BE2C (cell line): ENCODE results near the gene RNASEH2A.
A peak's percentile ranks its signal among the peaks of the same experiment; 100 is the strongest.

Source experiments
- DNase-seq: peaks from one replicate; pipeline ENCODE4 v3.0.0-alpha.2; 2020
- H3K27me3 ChIP-seq: fragments of 250-450 bp; sonication (Bioruptor Pico); 2 replicates; pipeline ENCODE4 v1.5.1; 2020; ENCODE audit warnings: mild to moderate bottlenecking
- H3K36me3 ChIP-seq: fragments of 250-450 bp; sonication (Bioruptor Pico); 2 replicates; pipeline ENCODE4 v1.5.1; 2020; ENCODE audit warnings: mild to moderate bottlenecking
- H3K4me1 ChIP-seq: fragments of 250-450 bp; sonication (Bioruptor Pico); 2 replicates; pipeline ENCODE4 v1.5.1; 2020
- H3K4me3 ChIP-seq: 2 replicates; pipeline ENCODE4 v1.5.1; 2011; ENCODE audit warnings: low read depth, low read length
- H3K9me3 ChIP-seq: fragments of 250-450 bp; sonication (Bioruptor Pico); 2 replicates; pipeline ENCODE4 v1.5.1; 2020
- TF ChIP-seq, protein P1 (sequence below): IDR thresholded peaks from 2 replicates; pipeline ENCODE4 v1.5.1; 2012; ENCODE audit warnings: mild to moderate bottlenecking, low read depth, low read length

The RNASEH2A gene

DNA sequence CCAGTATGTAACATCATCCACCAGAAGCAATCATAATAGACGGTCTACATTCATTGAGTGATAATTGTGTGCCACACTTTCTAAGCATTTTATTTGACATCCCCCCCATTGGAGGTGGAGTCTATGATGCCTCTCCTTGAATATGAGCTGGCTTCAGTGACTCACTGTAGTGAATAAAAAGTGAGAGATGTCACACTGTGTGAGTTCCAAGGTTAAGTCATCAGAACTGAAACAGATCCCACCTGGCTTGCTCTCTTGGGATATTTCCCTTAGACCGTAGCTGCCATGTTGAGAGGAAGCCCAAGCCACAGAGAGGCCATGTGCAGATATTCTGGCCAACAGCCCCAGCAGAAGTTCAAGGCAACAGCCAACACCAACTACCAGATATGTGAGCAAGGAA is 15.4 kb downstream of the RNASEH2A start:
- Histone ChIP-seq H3K27me3 (no peaks in the 10 kb centered on the region), H3K4me3 (no peak overlapping the region), H3K4me1 (no peaks in the 10 kb centered on the region), H3K9me3 (no peaks in the 10 kb centered on the region), H3K36me3 (no peaks in the 10 kb centered on the region)
- TF ChIP-seq, protein P1, sequence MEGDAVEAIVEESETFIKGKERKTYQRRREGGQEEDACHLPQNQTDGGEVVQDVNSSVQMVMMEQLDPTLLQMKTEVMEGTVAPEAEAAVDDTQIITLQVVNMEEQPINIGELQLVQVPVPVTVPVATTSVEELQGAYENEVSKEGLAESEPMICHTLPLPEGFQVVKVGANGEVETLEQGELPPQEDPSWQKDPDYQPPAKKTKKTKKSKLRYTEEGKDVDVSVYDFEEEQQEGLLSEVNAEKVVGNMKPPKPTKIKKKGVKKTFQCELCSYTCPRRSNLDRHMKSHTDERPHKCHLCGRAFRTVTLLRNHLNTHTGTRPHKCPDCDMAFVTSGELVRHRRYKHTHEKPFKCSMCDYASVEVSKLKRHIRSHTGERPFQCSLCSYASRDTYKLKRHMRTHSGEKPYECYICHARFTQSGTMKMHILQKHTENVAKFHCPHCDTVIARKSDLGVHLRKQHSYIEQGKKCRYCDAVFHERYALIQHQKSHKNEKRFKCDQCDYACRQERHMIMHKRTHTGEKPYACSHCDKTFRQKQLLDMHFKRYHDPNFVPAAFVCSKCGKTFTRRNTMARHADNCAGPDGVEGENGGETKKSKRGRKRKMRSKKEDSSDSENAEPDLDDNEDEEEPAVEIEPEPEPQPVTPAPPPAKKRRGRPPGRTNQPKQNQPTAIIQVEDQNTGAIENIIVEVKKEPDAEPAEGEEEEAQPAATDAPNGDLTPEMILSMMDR: no peak
- DNase-seq: no peak

DNA sequence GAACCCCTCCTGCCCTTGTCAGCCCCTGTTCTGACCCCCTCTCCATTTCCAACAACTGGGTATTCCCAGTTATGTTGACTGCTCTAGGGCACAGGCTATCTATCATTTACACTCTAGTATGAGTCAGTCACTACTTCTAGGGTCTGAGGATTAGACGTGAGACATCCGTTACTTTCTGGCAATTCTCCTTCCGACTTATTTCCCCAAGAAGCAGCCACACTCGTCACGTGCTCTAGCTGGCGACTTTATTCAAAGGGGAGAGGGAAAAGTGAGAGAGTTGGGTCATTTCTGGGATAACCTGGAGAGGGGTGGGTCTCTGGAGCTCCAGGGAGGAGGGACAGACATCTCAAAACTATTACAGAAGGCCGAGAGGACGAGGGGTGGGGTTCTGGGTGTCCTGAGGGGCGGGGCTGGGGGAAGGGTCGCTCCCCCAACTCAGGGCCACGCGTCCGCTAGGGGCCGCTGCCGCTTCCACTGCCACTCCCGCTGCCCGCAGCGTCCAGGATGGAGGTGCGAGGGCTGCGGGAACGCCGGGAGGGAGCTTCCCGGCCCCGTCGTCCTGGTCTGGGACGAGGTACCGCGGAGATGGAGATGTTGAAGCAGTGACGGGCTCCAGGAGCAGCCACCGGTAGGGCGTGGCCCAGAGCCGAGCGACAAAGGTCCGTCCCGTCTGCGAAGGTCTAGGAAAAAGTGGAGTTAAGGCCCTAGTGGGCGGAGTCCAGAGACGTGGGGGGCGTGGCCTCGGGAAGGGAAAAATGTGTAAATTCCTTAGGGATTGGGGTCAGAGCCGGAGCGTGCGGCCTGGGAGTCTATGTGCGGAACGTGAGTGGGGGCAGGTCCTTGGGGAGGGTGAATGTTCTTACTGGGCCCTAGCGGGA is 19.1 kb downstream of the RNASEH2A start:
- H3K9me3 ChIP-seq: no peaks in the 10 kb centered on the region
- peaks cover 5% of the 10 kb centered on the region for H3K4me1 ChIP-seq
- H3K27me3 ChIP-seq: no peaks in the 10 kb centered on the region
- H3K4me3 ChIP-seq: peak overlapping the region; percentile 48
- peak; percentile 85 for DNase-seq
- no peaks in the 10 kb centered on the region for H3K36me3 ChIP-seq
- TF ChIP-seq, protein P1: peak; percentile 64

DNA sequence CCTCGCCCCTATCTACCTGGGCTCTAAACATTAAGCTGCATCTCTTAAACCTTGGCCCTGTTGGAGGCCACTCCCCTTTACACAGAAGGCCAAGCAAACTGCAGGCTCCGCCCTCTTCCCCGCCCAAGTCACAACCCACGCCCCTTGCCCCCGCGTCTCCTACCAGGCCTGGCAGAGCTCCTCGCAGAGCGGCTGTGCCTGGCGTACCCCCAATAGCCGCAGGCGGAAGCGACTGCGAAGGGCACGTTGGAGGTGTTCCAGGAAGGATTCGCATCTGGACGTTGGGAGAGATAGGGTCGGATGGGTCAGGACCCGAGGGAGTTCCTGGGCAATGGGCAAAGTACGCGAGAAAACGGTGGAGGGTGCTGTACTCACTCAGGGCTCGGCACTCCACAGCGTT is 22.1 kb downstream of the RNASEH2A start:
- no peaks in the 10 kb centered on the region for H3K27me3 ChIP-seq
- peak; percentile 95 for DNase-seq

DNA sequence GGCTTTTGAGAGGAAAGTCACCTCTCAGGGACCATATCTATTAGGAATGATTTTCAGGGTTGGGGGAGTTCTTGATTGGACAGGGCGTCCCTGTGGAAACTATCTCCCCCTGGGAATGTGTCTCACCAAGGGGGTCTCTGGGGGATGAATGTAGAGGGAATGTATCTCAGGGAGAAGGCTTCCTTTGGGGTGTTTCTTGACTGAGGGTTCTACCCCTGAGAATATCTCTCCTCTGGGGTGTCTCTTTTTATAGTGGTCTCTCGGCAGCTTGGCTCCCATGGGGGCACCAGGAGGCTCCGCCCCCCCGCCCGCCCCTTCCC is 27.0 kb downstream of the RNASEH2A start:
- H3K27me3 ChIP-seq: no peaks in the 10 kb centered on the region
- H3K36me3 ChIP-seq: no peaks in the 10 kb centered on the region
- H3K4me1 ChIP-seq: peaks cover 11% of the 10 kb centered on the region
- TF ChIP-seq, protein P1: no peak
- no peaks in the 10 kb centered on the region for H3K9me3 ChIP-seq
- peak overlapping the region; percentile 49 for H3K4me3 ChIP-seq
- DNase-seq: no peak

More for the DNA sequence above, 22.1 kb downstream of the RNASEH2A start:
- Histone ChIP-seq H3K4me3 (peak overlapping the region; percentile 43), H3K4me1 (peaks cover 11% of the 10 kb centered on the region), H3K9me3 (no peaks in the 10 kb centered on the region), H3K36me3 (no peaks in the 10 kb centered on the region)
- TF ChIP-seq, protein P1: no peak

DNA sequence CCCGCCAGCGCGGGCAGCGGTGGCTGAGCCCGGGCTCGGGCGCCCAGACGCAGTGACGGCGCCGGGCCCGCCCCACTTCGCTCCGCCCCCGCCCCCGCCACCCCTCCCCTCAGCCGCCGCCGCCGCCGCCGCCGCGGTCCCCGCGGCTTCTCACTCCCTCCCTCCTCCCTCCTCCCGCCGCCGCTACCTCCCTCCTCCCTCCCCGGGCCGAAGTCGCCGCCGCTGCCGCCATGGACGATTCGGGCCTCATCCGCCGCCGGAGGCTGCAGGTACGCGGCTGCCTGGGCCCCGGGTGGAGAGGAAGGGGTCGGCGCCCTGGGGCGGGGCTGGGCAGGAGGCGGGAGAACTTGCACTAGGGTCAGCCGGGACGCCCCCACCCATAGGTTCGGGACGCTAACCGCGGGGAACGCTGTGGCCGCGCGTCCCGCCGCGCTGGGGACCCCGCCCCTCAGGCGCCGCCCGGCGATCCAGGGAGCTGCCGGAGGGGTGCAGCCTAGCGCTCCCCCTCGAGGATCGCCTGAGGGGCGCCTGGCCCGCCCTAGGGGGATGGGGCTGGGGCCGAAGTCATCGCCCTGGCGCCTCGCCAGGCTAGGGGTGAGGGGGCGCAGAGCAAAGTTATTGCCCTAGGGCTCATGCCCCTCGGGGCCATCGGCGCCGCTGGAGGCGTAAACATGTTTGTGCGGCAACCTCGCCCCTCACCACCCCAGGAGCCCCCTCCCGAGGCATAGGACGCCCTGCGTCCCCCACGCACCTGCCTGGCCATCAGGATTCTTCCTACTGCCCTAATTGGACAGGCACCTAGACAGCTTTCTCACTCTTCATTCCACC is 27.6 kb downstream of the RNASEH2A start:
- TF ChIP-seq, protein P1: no peak
- Histone ChIP-seq H3K36me3 (no peaks in the 10 kb centered on the region), H3K4me1 (peaks cover 8% of the 10 kb centered on the region), H3K9me3 (no peaks in the 10 kb centered on the region), H3K27me3 (no peaks in the 10 kb centered on the region), H3K4me3 (peak overlapping the region; percentile 67)
- peak; percentile 76 for DNase-seq
